ENCODE results near the gene ST14.
A peak's percentile ranks its signal among the peaks of the same experiment; 100 is the strongest.
"Not testable (repeated sequence)": the region's sequence is repeated elsewhere in the genome, so short reads cannot be mapped to it uniquely, and the experiment has no call there.

Gene ST14

GRCh38 chr11:130187096-130187495 is 27.5 kb downstream of the ST14 start:
- peaks cover 15% of the 10 kb centered on the region for H3K27me3 Mint-ChIP-seq
- no peak overlapping the region for H3K4me3 Mint-ChIP-seq
- ATAC-seq, result no peak
- no peak overlapping the region for H3K27ac Mint-ChIP-seq
- DNase-seq, result no peak
- no peaks in the 10 kb centered on the region for H3K9me3 Mint-ChIP-seq
- no peaks in the 10 kb centered on the region for H3K4me1 Mint-ChIP-seq

DNA sequence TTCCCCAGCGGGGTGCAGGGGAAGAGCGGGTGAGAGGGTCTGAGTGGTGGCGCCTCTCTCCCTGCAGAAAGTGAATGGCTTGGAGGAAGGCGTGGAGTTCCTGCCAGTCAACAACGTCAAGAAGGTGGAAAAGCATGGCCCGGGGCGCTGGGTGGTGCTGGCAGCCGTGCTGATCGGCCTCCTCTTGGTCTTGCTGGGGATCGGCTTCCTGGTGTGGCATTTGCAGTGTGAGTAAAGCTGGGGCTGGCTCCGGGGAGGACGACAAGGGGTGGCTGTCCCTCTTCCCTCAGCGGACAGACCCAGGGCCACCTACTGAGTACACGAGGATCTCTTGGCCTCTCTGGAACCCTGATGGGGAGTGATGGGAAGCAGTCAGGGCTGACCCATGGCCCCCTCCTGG is 28.5 kb downstream of the ST14 start:
- DNase-seq (no peak), ATAC-seq (no peak)
- H3K4me1 Mint-ChIP-seq, result no peaks in the 10 kb centered on the region
- peaks cover 15% of the 10 kb centered on the region for H3K27me3 Mint-ChIP-seq
- no peaks in the 10 kb centered on the region for H3K9me3 Mint-ChIP-seq
- no peak overlapping the region for H3K27ac Mint-ChIP-seq
- H3K4me3 Mint-ChIP-seq, result no peak overlapping the region

DNA sequence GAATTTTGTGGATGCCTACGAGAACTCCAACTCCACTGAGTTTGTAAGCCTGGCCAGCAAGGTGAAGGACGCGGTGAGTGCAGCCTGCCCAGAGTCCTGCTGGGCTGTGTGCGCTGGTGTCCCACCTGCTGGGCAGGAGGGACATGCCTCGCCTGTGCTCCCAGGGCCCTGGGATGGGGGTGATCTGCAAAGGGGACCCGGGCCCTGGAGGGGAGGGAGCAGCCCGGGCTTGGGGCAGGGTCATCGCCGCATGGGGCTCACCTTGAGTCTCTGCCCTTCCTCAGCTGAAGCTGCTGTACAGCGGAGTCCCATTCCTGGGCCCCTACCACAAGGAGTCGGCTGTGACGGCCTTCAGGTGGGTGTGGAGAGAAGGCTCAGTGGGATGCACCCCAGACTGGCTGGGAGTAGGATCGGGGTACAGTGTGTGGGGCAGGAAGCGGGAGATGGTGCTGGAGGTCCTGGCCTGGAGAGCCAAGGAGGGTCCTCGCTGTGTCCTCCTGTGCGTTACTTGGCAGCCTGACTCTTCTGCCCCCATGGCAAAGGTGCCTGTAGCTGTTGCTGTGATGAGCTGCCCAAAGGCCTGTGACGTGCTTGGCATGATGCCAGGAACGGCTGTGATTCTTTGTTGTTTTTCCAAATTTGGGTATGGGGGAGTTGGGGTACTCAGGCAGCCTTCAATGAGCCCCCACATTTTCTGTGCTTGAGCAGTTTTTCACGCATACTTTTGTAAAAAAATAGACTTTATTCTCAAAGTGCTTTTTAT is 29.2 kb downstream of the ST14 start:
- Mint-ChIP-seq H3K27ac (no peak overlapping the region), H3K4me3 (no peak overlapping the region), H3K27me3 (peaks cover 12% of the 10 kb centered on the region), H3K4me1 (no peaks in the 10 kb centered on the region), H3K9me3 (no peaks in the 10 kb centered on the region)
- no peak for DNase-seq
- peak; percentile 48 for ATAC-seq

GRCh38 chr11:130189492-130190210 is 30.1 kb downstream of the ST14 start:
- Mint-ChIP-seq H3K4me1 (no peaks in the 10 kb centered on the region), H3K27me3 (peaks cover 3% of the 10 kb centered on the region), H3K9me3 (no peaks in the 10 kb centered on the region), H3K27ac (no peak overlapping the region), H3K4me3 (no peak overlapping the region)
- ATAC-seq, result peak; percentile 5
- no peak for DNase-seq

GRCh38 chr11:130190371-130190881 is 30.8 kb downstream of the ST14 start:
- DNase-seq (no peak), ATAC-seq (peak; percentile 23)
- Mint-ChIP-seq H3K27me3 (no peaks in the 10 kb centered on the region), H3K4me3 (no peak overlapping the region), H3K4me1 (no peaks in the 10 kb centered on the region), H3K27ac (no peak overlapping the region), H3K9me3 (no peaks in the 10 kb centered on the region)

- ATAC-seq (no peak), DNase-seq (no peak)
- Mint-ChIP-seq H3K4me3 (no peak overlapping the region), H3K27ac (no peak overlapping the region), H3K4me1 (no peaks in the 10 kb centered on the region), H3K27me3 (no peaks in the 10 kb centered on the region), H3K9me3 (no peaks in the 10 kb centered on the region)
These were observed 32.3 kb downstream of the ST14 start for GRCh38 chr11:130191896-130192295.

GRCh38 chr11:130192845-130193267 is 33.3 kb downstream of the ST14 start:
- H3K4me3 Mint-ChIP-seq, result no peak overlapping the region
- no peaks in the 10 kb centered on the region for H3K9me3 Mint-ChIP-seq
- no peaks in the 10 kb centered on the region for H3K27me3 Mint-ChIP-seq
- ATAC-seq (no peak), DNase-seq (no peak)
- no peak overlapping the region for H3K27ac Mint-ChIP-seq
- H3K4me1 Mint-ChIP-seq, result no peaks in the 10 kb centered on the region

GRCh38 chr11:130193551-130193950 is 34.0 kb downstream of the ST14 start:
- not testable (repeated sequence) for H3K4me3 Mint-ChIP-seq, H3K9me3 Mint-ChIP-seq, ATAC-seq, DNase-seq, H3K27ac Mint-ChIP-seq, H3K4me1 Mint-ChIP-seq, H3K27me3 Mint-ChIP-seq

DNA sequence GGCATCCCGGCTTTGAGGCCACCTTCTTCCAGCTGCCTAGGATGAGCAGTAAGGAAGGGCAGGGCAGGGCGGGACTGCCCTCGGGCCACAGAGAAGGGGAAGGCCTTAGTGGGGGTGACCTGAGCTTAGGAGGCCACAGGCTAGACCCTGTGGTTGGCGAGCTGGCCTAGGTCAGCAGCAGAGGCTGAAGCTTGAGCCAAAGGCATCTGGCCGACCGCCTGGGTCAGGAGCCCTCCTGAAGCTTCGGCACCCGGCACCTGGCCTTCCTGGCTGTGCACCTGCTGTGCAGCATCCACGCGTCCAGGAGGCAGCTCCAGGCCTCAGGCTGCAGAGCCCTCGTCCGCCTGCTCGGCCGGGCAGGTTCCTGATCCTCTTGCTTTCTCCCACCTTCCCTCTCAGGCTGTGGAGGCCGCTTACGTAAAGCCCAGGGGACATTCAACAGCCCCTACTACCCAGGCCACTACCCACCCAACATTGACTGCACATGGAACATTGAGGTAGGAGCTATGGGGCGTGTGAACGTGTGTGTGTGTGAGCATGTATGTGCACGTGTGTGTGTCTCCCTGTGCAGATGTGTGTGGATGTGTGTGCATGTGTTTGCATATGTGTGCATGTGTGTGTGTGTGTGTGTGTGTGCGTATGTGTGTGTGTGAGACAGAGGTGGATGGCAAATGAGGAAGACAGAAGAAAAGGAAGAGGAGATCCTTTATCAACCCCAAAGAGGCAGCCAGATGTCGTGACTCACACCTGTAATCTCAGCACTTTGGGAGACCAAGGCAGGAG is 34.9 kb downstream of the ST14 start:
- Mint-ChIP-seq H3K27me3 (no peaks in the 10 kb centered on the region), H3K4me3 (no peak overlapping the region), H3K27ac (no peak overlapping the region), H3K9me3 (no peaks in the 10 kb centered on the region), H3K4me1 (no peaks in the 10 kb centered on the region)
- ATAC-seq, result no peak
- no peak for DNase-seq

DNA sequence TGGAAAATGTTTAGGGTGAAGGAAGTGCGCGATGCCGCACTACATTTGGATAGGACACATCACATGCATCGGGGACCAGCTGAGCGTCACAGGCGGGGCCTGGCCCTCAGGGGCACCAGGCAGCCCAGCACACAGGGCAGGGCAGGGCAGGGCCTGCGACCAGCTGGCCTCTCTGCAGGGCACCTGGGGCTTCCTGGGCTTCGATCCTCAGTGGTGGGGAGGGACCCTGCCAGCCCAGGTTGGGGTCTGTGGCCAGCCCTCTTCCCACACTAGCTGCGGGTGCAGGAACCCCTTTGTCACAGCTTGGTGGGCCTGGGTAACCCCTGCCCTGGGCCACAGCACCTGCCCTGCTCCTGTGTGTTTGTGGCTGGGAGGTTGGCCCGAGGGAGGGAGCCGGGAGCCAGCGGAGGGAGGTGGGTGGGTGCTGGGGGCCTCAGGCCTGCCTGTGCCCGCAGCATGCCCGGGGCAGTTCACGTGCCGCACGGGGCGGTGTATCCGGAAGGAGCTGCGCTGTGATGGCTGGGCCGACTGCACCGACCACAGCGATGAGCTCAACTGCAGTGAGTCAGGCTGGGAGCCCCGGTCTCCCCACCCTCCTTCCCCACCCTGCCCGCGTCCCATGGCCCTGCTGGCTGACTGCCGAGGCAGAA is 37.9 kb downstream of the ST14 start:
- Mint-ChIP-seq H3K4me1 (no peaks in the 10 kb centered on the region), H3K9me3 (no peaks in the 10 kb centered on the region), H3K27ac (no peak overlapping the region), H3K4me3 (no peak overlapping the region), H3K27me3 (no peaks in the 10 kb centered on the region)
- ATAC-seq (peak; percentile 21), DNase-seq (no peak)

GRCh38 chr11:130198292-130198691 is 38.7 kb downstream of the ST14 start:
- no peak overlapping the region for H3K4me3 Mint-ChIP-seq
- H3K27ac Mint-ChIP-seq, result no peak overlapping the region
- no peaks in the 10 kb centered on the region for H3K4me1 Mint-ChIP-seq
- H3K9me3 Mint-ChIP-seq, result no peaks in the 10 kb centered on the region
- H3K27me3 Mint-ChIP-seq, result no peaks in the 10 kb centered on the region
- ATAC-seq (no peak), DNase-seq (no peak)

- H3K4me3 Mint-ChIP-seq, result no peak overlapping the region
- H3K4me1 Mint-ChIP-seq, result no peaks in the 10 kb centered on the region
- H3K27ac Mint-ChIP-seq, result no peak overlapping the region
- no peaks in the 10 kb centered on the region for H3K9me3 Mint-ChIP-seq
- ATAC-seq (no peak), DNase-seq (no peak)
- H3K27me3 Mint-ChIP-seq, result no peaks in the 10 kb centered on the region
These were observed 39.4 kb downstream of the ST14 start for GRCh38 chr11:130198964-130199363.

DNA sequence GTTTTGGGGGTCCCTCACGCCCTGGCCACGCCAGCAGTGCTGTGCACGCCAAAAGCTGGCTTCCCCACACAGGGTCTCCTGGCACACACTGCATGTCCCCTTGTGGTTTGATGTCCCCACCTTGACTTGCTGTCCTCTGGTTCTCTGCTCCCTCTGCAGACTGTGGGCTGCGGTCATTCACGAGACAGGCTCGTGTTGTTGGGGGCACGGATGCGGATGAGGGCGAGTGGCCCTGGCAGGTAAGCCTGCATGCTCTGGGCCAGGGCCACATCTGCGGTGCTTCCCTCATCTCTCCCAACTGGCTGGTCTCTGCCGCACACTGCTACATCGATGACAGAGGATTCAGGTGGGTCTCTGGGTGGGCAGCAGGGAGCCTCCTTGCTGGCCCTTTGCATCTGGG is 40.2 kb downstream of the ST14 start:
- Mint-ChIP-seq H3K4me1 (no peaks in the 10 kb centered on the region), H3K27me3 (no peaks in the 10 kb centered on the region), H3K4me3 (no peak overlapping the region), H3K9me3 (no peaks in the 10 kb centered on the region), H3K27ac (no peak overlapping the region)
- no peak for DNase-seq
- no peak for ATAC-seq

DNA sequence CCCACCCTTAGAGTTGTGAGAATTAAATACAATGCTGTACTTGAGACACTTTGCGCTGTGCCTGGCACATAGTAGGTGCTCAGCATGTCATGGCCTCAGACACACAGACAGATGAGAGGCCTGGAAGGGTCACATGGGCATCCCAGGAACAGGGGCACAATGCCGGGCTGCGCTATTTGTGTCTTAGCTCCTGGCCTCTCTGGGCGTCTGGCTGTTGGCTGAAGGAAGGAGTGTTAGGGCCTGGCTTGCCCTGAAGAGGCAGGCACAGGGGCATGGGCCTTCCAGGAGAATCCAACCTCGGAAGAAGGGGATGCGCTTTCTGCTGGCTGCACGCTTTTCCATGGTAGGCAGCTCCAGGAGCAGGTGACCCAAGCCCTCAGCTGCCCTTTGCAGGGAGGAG is 41.4 kb downstream of the ST14 start:
- H3K4me1 Mint-ChIP-seq, result no peaks in the 10 kb centered on the region
- H3K4me3 Mint-ChIP-seq, result no peak overlapping the region
- no peaks in the 10 kb centered on the region for H3K27me3 Mint-ChIP-seq
- no peaks in the 10 kb centered on the region for H3K9me3 Mint-ChIP-seq
- DNase-seq (no peak), ATAC-seq (no peak)
- no peak overlapping the region for H3K27ac Mint-ChIP-seq

DNA sequence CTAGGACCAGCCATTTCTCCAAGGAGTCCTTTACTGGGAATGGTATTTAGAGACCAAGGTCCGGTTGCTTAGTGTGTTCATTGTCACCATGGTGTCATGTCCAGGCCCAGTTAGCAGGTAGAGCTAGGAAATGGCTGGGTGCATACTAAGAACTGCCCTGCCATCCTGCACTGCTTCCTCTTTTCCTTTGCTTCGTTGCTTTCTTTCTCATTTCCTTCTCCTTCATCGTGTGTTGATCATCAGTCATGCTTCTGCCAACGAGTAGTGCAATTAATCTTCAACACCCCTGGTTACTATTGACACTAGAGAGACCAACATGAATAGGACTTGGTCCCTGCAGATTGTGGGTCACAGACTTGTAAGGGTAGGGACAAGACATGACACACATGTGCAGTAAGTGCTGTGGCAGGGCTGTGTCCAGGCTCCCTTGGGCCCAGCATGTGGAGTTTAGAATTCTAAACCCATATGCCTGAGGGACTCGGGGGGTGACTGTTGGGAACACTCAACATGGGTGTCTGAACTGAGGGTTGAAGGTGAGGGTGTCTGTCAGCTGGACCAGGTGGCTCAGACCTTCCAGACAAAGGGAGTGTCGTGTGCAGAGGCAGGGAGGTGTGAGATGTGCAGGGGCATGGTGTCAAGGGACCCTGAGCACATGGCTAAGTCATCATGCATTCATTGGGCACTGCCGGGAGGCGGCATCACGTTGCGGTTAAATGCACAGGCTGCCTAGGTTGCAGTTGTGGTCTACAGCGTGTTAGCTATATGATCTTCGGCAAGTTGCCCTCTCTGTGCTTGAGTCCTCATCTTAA is 42.6 kb downstream of the ST14 start:
- Mint-ChIP-seq H3K4me1 (no peaks in the 10 kb centered on the region), H3K27me3 (no peaks in the 10 kb centered on the region), H3K4me3 (no peak overlapping the region), H3K9me3 (no peaks in the 10 kb centered on the region), H3K27ac (no peak overlapping the region)
- ATAC-seq (no peak), DNase-seq (no peak)

All from stimulated activated naive CD8-positive, alpha-beta T cell treated with anti-CD3 and anti-CD28 coated beads, Interleukin-15, amount 100 ng/mL, for 72 hours (primary cell).